H1 (cell line): ENCODE data around the gene R3HDML. TPM values are rescaled to one million over a fixed set of nuclear protein-coding genes. Genes with fewer than 3 reads are reported as not detected.

Experiments
- CTCF ChIA-PET: fragments of 300-600 bp; sonication (Branson Sonifier 250); formaldehyde crosslinking; loops from one replicate; lab custom pipeline; 2021; ENCODE audit not compliant: partially characterized antibody; lab: Charles Lee
- POLR2A ChIA-PET: fragments of 300-600 bp; sonication (Branson Sonifier 250); formaldehyde crosslinking; loops from one replicate; lab custom pipeline; 2021; ENCODE audit warnings: inconsistent platforms; ENCODE audit not compliant: partially characterized antibody; lab: Charles Lee
- DNase-seq, 2 experiments: peaks; one replicate each; pipeline versions ENCODE4 v3.0.0 to v3.0.0-alpha.2; 2010 to 2022; ENCODE audit warnings: low spot score in 2 of 2, low read depth in 1 of 2, mixed read lengths in 1 of 2
- FAIRE-seq: peaks from 2 replicates; lab custom pipeline; 2011; peaks lifted over from hg19 to GRCh38; lab: Jason Lieb, UNC
- H2AFZ ChIP-seq: 2 replicates; pipeline ENCODE4 v1.8.1; 2012; ENCODE audit warnings: low read length, inconsistent platforms
- H2AK5ac ChIP-seq: 2 replicates; pipeline ENCODE4 v1.6.1; 2013; ENCODE audit warnings: low read depth, low read length
- H2BK120ac ChIP-seq: replicated peaks from 2 replicates; pipeline ENCODE3; 2013; ENCODE audit warnings: low read depth, low read length, inconsistent platforms
- H2BK12ac ChIP-seq: 2 replicates; pipeline ENCODE4 v1.6.1; 2013; ENCODE audit warnings: low read depth, low read length
- H2BK15ac ChIP-seq: 2 replicates; pipeline ENCODE4 v1.6.1; 2013; ENCODE audit warnings: low read length
- H2BK20ac ChIP-seq: 2 replicates; pipeline ENCODE4 v1.6.1; 2013; ENCODE audit warnings: low read length
- H2BK5ac ChIP-seq: 2 replicates; pipeline ENCODE4 v1.6.1; 2013; ENCODE audit warnings: low read depth, low read length
- H3K14ac ChIP-seq: 2 replicates; pipeline ENCODE4 v1.6.1; 2013; ENCODE audit warnings: inconsistent platforms; ENCODE audit not compliant: insufficient read length
- H3K18ac ChIP-seq: 2 replicates; pipeline ENCODE4 v1.6.1; 2013; ENCODE audit warnings: low read length; ENCODE audit errors: extremely low read depth
- H3K23ac ChIP-seq: 2 replicates; pipeline ENCODE4 v1.6.1; 2013; ENCODE audit warnings: inconsistent platforms; ENCODE audit not compliant: insufficient read length
- H3K23me2 ChIP-seq: 2 replicates; pipeline ENCODE4 v1.6.1; 2013; ENCODE audit warnings: low read depth, low read length
- H3K27ac ChIP-seq: 2 replicates; pipeline ENCODE4 v1.6.1; 2011; ENCODE audit warnings: low read depth, low read length, inconsistent platforms
- H3K27me3 ChIP-seq, 4 experiments: replicated peaks in 1 of 4; 1 replicate in 1 of 4; 2 replicates in 3 of 4; pipeline versions ENCODE4 v1.6.1 to v1.8.1; 2011 to 2013; ENCODE audit warnings: low read length in 3 of 4, mild to moderate bottlenecking in 3 of 4, inconsistent platforms in 2 of 4, mixed read lengths in 2 of 4, moderate library complexity in 1 of 4; ENCODE audit not compliant: control insufficient read depth in 3 of 4, insufficient read depth in 3 of 4; ENCODE audit errors: extremely low read depth in 1 of 4
- H3K36me3 ChIP-seq, 4 experiments: 2 replicates each; pipeline versions ENCODE4 v1.6.1 to v1.8.1; 2011 to 2013; ENCODE audit warnings: mild to moderate bottlenecking in 4 of 4, low read length in 3 of 4, moderate library complexity in 2 of 4, control low read depth in 1 of 4, inconsistent platforms in 1 of 4; ENCODE audit not compliant: insufficient read depth in 4 of 4, control insufficient read depth in 2 of 4
- H3K4ac ChIP-seq: replicated peaks from 2 replicates; pipeline ENCODE3; 2013; ENCODE audit warnings: low read length, low read depth, mixed read lengths, inconsistent platforms; ENCODE audit not compliant: insufficient read length
- H3K4me1 ChIP-seq, 4 experiments: replicated peaks in 1 of 4; 1 replicate in 1 of 4; 2 replicates in 3 of 4; pipeline versions ENCODE4 v1.6.1 to v1.8.1; 2011 to 2013; ENCODE audit warnings: low read length in 3 of 4, inconsistent platforms in 2 of 4, mixed read lengths in 1 of 4; ENCODE audit not compliant: insufficient read depth in 4 of 4, control insufficient read depth in 3 of 4
- H3K4me2 ChIP-seq, 2 experiments: 2 replicates each; pipeline versions ENCODE4 v1.6.1 to v1.8.1; 2011 to 2013; ENCODE audit warnings: low read depth in 2 of 2, low read length in 2 of 2, control low read depth in 1 of 2, inconsistent platforms in 1 of 2, mild to moderate bottlenecking in 1 of 2; ENCODE audit not compliant: insufficient read depth in 1 of 2
- H3K4me3 ChIP-seq, 4 experiments: fragments of 200-600, 300-600 bp in 1 of 4; sonication (generic), shearing (Covaris generic), sonication (Bioruptor Twin) in 1 of 4; 2 replicates each; pipeline versions ENCODE4 v1.5.1 to v1.8.1; 2011 to 2016; ENCODE audit warnings: low read length in 4 of 4, low read depth in 3 of 4, control low read depth in 2 of 4, inconsistent platforms in 2 of 4, mild to moderate bottlenecking in 2 of 4, mixed read lengths in 1 of 4, moderate library complexity in 1 of 4; ENCODE audit not compliant: insufficient read depth in 2 of 4; ENCODE audit errors: extremely low read depth in 1 of 4
- H3K56ac ChIP-seq: replicated peaks from 2 replicates; pipeline ENCODE3; 2013; ENCODE audit warnings: low read depth, mild to moderate bottlenecking, mixed read lengths, low read length, inconsistent platforms; ENCODE audit not compliant: insufficient read length
- H3K79me1 ChIP-seq: 2 replicates; pipeline ENCODE4 v1.6.1; 2013; ENCODE audit warnings: low read depth, low read length, control low read depth
- H3K79me2 ChIP-seq, 2 experiments: 2 replicates each; pipeline versions ENCODE4 v1.6.1 to v1.8.1; 2012 to 2013; ENCODE audit warnings: low read length in 2 of 2, mild to moderate bottlenecking in 2 of 2, inconsistent platforms in 1 of 2; ENCODE audit not compliant: insufficient read depth in 2 of 2, control insufficient read depth in 1 of 2
- H3K9ac ChIP-seq, 4 experiments: replicated peaks in 1 of 4; 1 replicate in 1 of 4; 2 replicates in 3 of 4; pipeline versions ENCODE4 v1.6.1 to v1.8.1; 2011 to 2013; ENCODE audit warnings: low read depth in 3 of 4, low read length in 3 of 4, control low read depth in 2 of 4, mild to moderate bottlenecking in 2 of 4, moderate library complexity in 2 of 4, inconsistent platforms in 1 of 4; ENCODE audit errors: extremely low read depth in 1 of 4
- H3K9me3 ChIP-seq, 2 experiments: 2 replicates each; pipeline versions ENCODE4 v1.6.1 to v1.8.1; 2012 to 2013; ENCODE audit warnings: mild to moderate bottlenecking in 2 of 2, moderate library complexity in 2 of 2, control low read depth in 1 of 2, inconsistent platforms in 1 of 2, low read depth in 1 of 2, low read length in 1 of 2, mixed read lengths in 1 of 2; ENCODE audit not compliant: insufficient read depth in 2 of 2
- H4K20me1 ChIP-seq, 2 experiments: replicated peaks in 1 of 2; 2 replicates each; pipeline versions ENCODE3 to v1.8.1; 2011 to 2013; ENCODE audit warnings: inconsistent platforms in 2 of 2, low read length in 2 of 2, mild to moderate bottlenecking in 1 of 2; ENCODE audit not compliant: insufficient read depth in 2 of 2, control insufficient read depth in 1 of 2
- H4K5ac ChIP-seq: 2 replicates; pipeline ENCODE4 v1.6.1; 2013; ENCODE audit warnings: low read length, low read depth, mixed read lengths, inconsistent platforms; ENCODE audit not compliant: insufficient read length
- H4K8ac ChIP-seq: 2 replicates; pipeline ENCODE4 v1.8.0; 2013; ENCODE audit warnings: mild to moderate bottlenecking, moderate library complexity, low read length, inconsistent platforms; ENCODE audit not compliant: insufficient read depth; ENCODE audit errors: extremely low read depth
- H4K91ac ChIP-seq: replicated peaks from 2 replicates; pipeline ENCODE3; 2013; ENCODE audit warnings: low read length, mixed read lengths, inconsistent platforms; ENCODE audit not compliant: insufficient read length
- CHD2 ChIP-seq: IDR thresholded peaks from 2 replicates; pipeline ENCODE4 v1.6.1; 2012; ENCODE audit warnings: low read length, improper control_type of control experiment
- CTBP2 ChIP-seq: IDR thresholded peaks from 2 replicates; pipeline ENCODE4 v1.7.0; 2011; ENCODE audit warnings: borderline replicate concordance, mild to moderate bottlenecking, moderate library complexity, mixed read lengths, low read length; ENCODE audit not compliant: insufficient read depth, insufficient read length
- CTCF ChIP-seq, 3 experiments: IDR thresholded peaks; 1 replicate in 2 of 3; 2 replicates in 1 of 3; pipeline versions ENCODE4 v1.5.1 to v1.6.1; 2011; ENCODE audit warnings: low read length in 3 of 3, mild to moderate bottlenecking in 3 of 3, inconsistent platforms in 2 of 3, low read depth in 1 of 3, moderate library complexity in 1 of 3; ENCODE audit not compliant: insufficient read depth in 1 of 3; ENCODE audit errors: control extremely low read depth in 1 of 3
- E2F6 ChIP-seq: IDR thresholded peaks from 2 replicates; pipeline ENCODE4 v1.6.1; 2012; ENCODE audit warnings: inconsistent platforms
- HDAC2 ChIP-seq, 2 experiments: fragments of 300-600 bp in 1 of 2; sonication (generic) in 1 of 2; IDR thresholded peaks; 2 replicates each; pipeline ENCODE4 v1.6.1; 2011 to 2012; ENCODE audit warnings: low read depth in 2 of 2, low read length in 2 of 2, mild to moderate bottlenecking in 2 of 2, moderate library complexity in 2 of 2, borderline replicate concordance in 1 of 2, inconsistent platforms in 1 of 2
- JUN ChIP-seq: IDR thresholded peaks from 2 replicates; pipeline ENCODE4 v1.6.1; 2011; ENCODE audit warnings: low read depth, mild to moderate bottlenecking, improper control_type of control experiment, low read length
- MAX ChIP-seq: IDR thresholded peaks from 2 replicates; pipeline ENCODE4 v1.6.1; 2012; ENCODE audit warnings: inconsistent platforms
- SP2 ChIP-seq: IDR thresholded peaks from 2 replicates; pipeline ENCODE4 v1.6.1; 2012; ENCODE audit warnings: mild to moderate bottlenecking, low read length, inconsistent platforms
- SRF ChIP-seq: IDR thresholded peaks from 2 replicates; pipeline ENCODE4 v1.6.1; 2011; ENCODE audit warnings: mild to moderate bottlenecking, low read depth, low read length, moderate library complexity
- TEAD4 ChIP-seq: IDR thresholded peaks from 2 replicates; pipeline ENCODE4 v1.6.1; 2012; ENCODE audit warnings: low read depth, low read length, inconsistent platforms, mixed read lengths
- WGBS, 2 experiments: shearing (Covaris generic) in 1 of 2; methylation state at CpG; one replicate each; pipeline versions ENCODE4 v1.1.6 to v1.1.7; 2013 to 2015; ENCODE audit warnings: low lambda C conversion rate in 2 of 2, mixed read lengths in 2 of 2, inconsistent platforms in 1 of 2, low coverage in 1 of 2, missing lambda C conversion rate in 1 of 2; ENCODE audit not compliant: insufficient replicate concordance in 2 of 2, insufficient coverage in 1 of 2, insufficient read length in 1 of 2; ENCODE audit errors: extremely low coverage in 1 of 2, missing lambda C conversion rate in 1 of 2; 5-methylcytosine and 5-hydroxymethylcytosine counted together
- polyA plus RNA-seq, 7 experiments: library from polyadenylated mRNA; depleted of rRNA in 3 of 7; stranded (reverse) in 5 of 7; unstranded in 2 of 7; fragments of >200 nt in 5 of 7; fragments of 200-250 nt in 2 of 7; gene quantifications; 1 replicate in 5 of 7; 2 replicates in 1 of 7; 4 replicates in 1 of 7; pipeline versions ENCODE4 v1.2.1 to v1.2.3, GENCODE V29; 2011 to 2013; ENCODE audit warnings: missing spikeins in 2 of 7, mixed read lengths in 2 of 7
- total RNA-seq: library from RNA; stranded (reverse); fragmentation: NEBNext Ultra II Directional; extraction: Animal tissue kit (Norgen Biotek cat#: 25700); gene quantifications from 2 replicates; pipeline ENCODE4 v1.2.1, GENCODE V29; 2021

The R3HDML gene
- total and polyA plus RNA-seq, 2 of the 8 experiments (the other 6 are each of a cell fraction or from before 2014, with no cell fraction given): not detected

GRCh38 chr20:44354979-44355497 is 18.2 kb downstream of the R3HDML start:
- no peak overlapping the region for H2BK12ac ChIP-seq
- no peak overlapping the region for H4K5ac ChIP-seq
- no peak overlapping the region for H2BK120ac ChIP-seq
- H3K56ac ChIP-seq: no peak overlapping the region
- H4K8ac ChIP-seq: no peak overlapping the region; the same call in 1 of the 2 replicates
- DNase-seq: no peak
- 88% methylated on average over 6 of the region's 6 CpGs; no CpG with 5 or more reads in 1 of the 2 experiments for WGBS, 2 experiments
- H3K4ac ChIP-seq: no peak overlapping the region
- H3K79me2 ChIP-seq: no peaks in the 10 kb centered on the region
- H3K9ac ChIP-seq: no peak overlapping the region
- H2BK20ac ChIP-seq: no peak overlapping the region
- H3K9me3 ChIP-seq: no peaks in the 10 kb centered on the region
- H3K36me3 ChIP-seq: no peaks in the 10 kb centered on the region
- no peak overlapping the region for H4K91ac ChIP-seq
- H3K27me3 ChIP-seq: peaks cover 0 to 3% (median 0%) of the 10 kb centered on the region in 4 experiments; a peak in 2 of 7 replicates
- H3K4me1 ChIP-seq: peaks cover 0 to 6% (median 0%) of the 10 kb centered on the region in 4 experiments; a peak in 1 of 7 replicates
- FAIRE-seq: no peak
- H3K23me2 ChIP-seq: peaks cover under 1% of the 10 kb centered on the region; the same call in 1 of the 2 replicates
- H3K4me3 ChIP-seq: no peak overlapping the region
- H3K4me2 ChIP-seq: no peak overlapping the region
- H2AFZ ChIP-seq: no peak overlapping the region
- no peak overlapping the region for H2BK5ac ChIP-seq
- H3K23ac ChIP-seq: no peak overlapping the region
- ChIA-PET CTCF (interaction anchor here (0.6 to 1.2 kb wide), 3 partner anchors 19 to 106 kb away, joined by 3 to 4 read pairs (median 4); no protein-coding TSS in a partner anchor), POLR2A (no interaction called here)
- H3K18ac ChIP-seq: no peak overlapping the region
- H3K27ac ChIP-seq: no peak overlapping the region
- no peaks in the 10 kb centered on the region for H4K20me1 ChIP-seq
- H2BK15ac ChIP-seq: no peak overlapping the region
- no peak overlapping the region for H3K14ac ChIP-seq
- no peak overlapping the region for H2AK5ac ChIP-seq
- H3K79me1 ChIP-seq: no peaks in the 10 kb centered on the region
- TF ChIP-seq SP2 (no peak), SRF (no peak), JUN (no peak), CTCF (IDR thresholded peaks at IDR 0.05; ENCODE audit: control extremely low read depth in 1 of 3, insufficient read depth in 1 of 3, low read depth in 1 of 3, low read length in 3 of 3) (no peak), E2F6 (no peak), TEAD4 (no peak), MAX (no peak), CTBP2 (no peak), HDAC2 (IDR thresholded peaks at IDR 0.05; ENCODE audit: borderline replicate concordance in 1 of 2, low read depth in 2 of 2, low read length in 2 of 2) (no peak), CHD2 (no peak)
